HepG2 (cell line): Measurements from ENCODE around the gene SLC7A8. TPM values are rescaled to one million over a fixed set of nuclear protein-coding genes. Genes with fewer than 3 reads are reported as not detected.

Experiments used
- ARID3A ChIP-seq: IDR thresholded peaks from 2 replicates; pipeline ENCODE4 v1.6.1; 2012; ENCODE audit warnings: low read depth, low read length, improper control_type of control experiment
- DPF2 ChIP-seq: sonication (generic); formaldehyde crosslinking; IDR thresholded peaks from 2 replicates; pipeline ENCODE4 v1.4.0; 2020; ENCODE audit warnings: mild to moderate bottlenecking, low read depth, missing genetic modification reagents, borderline replicate concordance
- FOXK1 ChIP-seq: sonication (generic); formaldehyde crosslinking; IDR thresholded peaks from 2 replicates; pipeline ENCODE4 v1.4.0; 2020; ENCODE audit warnings: low read depth, missing genetic modification reagents, borderline replicate concordance
- HIC2 ChIP-seq: sonication (generic); formaldehyde crosslinking; IDR thresholded peaks from 2 replicates; pipeline ENCODE4 v1.9.0; 2022; ENCODE audit warnings: low read depth, missing genetic modification reagents
- NCOA5 ChIP-seq: sonication (generic); formaldehyde crosslinking; IDR thresholded peaks from 2 replicates; pipeline ENCODE4 v1.4.0; 2020; ENCODE audit warnings: missing genetic modification reagents
- ZC3H4 ChIP-seq: sonication (generic); formaldehyde crosslinking; IDR thresholded peaks from 2 replicates; pipeline ENCODE4 v1.4.0; 2020; ENCODE audit warnings: missing genetic modification reagents, borderline replicate concordance
- ZNF34 ChIP-seq: sonication (generic); formaldehyde crosslinking; IDR thresholded peaks from 2 replicates; pipeline ENCODE4 v1.4.0; 2020; ENCODE audit warnings: mild to moderate bottlenecking, missing genetic modification reagents, borderline replicate concordance
- ZNF557 ChIP-seq: sonication (generic); formaldehyde crosslinking; IDR thresholded peaks from 2 replicates; pipeline ENCODE4 v1.4.0; 2020; ENCODE audit warnings: missing genetic modification reagents
- ZNF639 ChIP-seq: conservative IDR thresholded peaks from 2 replicates; pipeline ENCODE4 v1.6.1; 2018; ENCODE audit warnings: missing genetic modification reagents
- ZNF703 ChIP-seq: sonication (generic); formaldehyde crosslinking; IDR thresholded peaks from 2 replicates; pipeline ENCODE4 v1.5.1; 2020; ENCODE audit warnings: missing genetic modification reagents, mild to moderate bottlenecking, moderate library complexity, borderline replicate concordance
- ZNF792 ChIP-seq: IDR thresholded peaks from 2 replicates; pipeline ENCODE4 v1.6.1; 2016
- polyA plus RNA-seq, 8 experiments: library from polyadenylated mRNA; depleted of rRNA in 3 of 8; stranded (reverse) in 7 of 8; unstranded in 1 of 8; fragments of >200 nt; fragmentation: Illumina TruSeq in 4 of 8; extraction: Trizol in 4 of 8; gene quantifications; 2 replicates each; pipeline versions ENCODE4 v1.2.1 to v1.2.3, GENCODE V29; 2011 to 2016; ENCODE audit warnings: low read depth in 4 of 8, missing spikeins in 1 of 8, mixed read lengths in 1 of 8; ENCODE audit not compliant: insufficient read depth in 1 of 8
- total RNA-seq, 5 experiments: library from RNA; depleted of rRNA; stranded (reverse); fragments of >200 nt; fragmentation: Illumina TruSeq; extraction: Trizol; gene quantifications; 2 replicates each; pipeline ENCODE4 v1.2.3, GENCODE V29; 2016; ENCODE audit warnings: low read depth in 1 of 5
- TF ChIP-seq, protein P1 (sequence below): sonication (generic); formaldehyde crosslinking; IDR thresholded peaks from 2 replicates; pipeline ENCODE4 v1.8.0; 2022; ENCODE audit warnings: missing genetic modification reagents, low read depth, mild to moderate bottlenecking, borderline replicate concordance

SLC7A8 gene
- total and polyA plus RNA-seq, 2 of the 13 experiments (the other 11 are each of a cell fraction or from before 2014, with no cell fraction given): 0.25 TPM; not detected in 1

- TF ChIP-seq HIC2 (CRISPR knock-in tag) (no peak), ZNF557 (CRISPR knock-in tag) (no peak), FOXK1 (CRISPR knock-in tag) (no peak), ARID3A (no peak), ZNF703 (no peak), NCOA5 (CRISPR knock-in tag) (no peak), ZC3H4 (CRISPR knock-in tag) (no peak), ZNF34 (no peak), DPF2 (CRISPR knock-in tag) (no peak), ZNF639 (no peak), ZNF792 (CRISPR knock-in tag) (no peak)
- TF ChIP-seq, protein P1, sequence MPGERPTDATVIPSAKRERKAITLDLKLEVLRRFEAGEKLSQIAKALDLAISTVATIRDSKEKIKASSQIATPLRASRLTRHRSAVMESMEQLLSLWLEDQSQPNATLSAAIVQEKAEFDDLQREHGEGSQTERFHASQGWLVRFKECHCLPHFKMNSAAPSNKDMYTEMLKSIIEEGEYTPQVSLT (CRISPR knock-in tag): no peak
Measured at GRCh38 chr14:23193432-23193831, 10.0 kb upstream of the SLC7A8 start (continued).
